ENCODE results near the gene DOK7. TPM values are rescaled to one million over a fixed set of nuclear protein-coding genes. Genes with fewer than 3 reads are reported as not detected.

DOK7 gene
- total RNA-seq, 1 donor from 2014 or later: not detected

GRCh38 chr4:3519468-3520264 lies 56.6 kb downstream of the DOK7 start:
- DNase-seq (ENCODE audit: low read depth in 2 of 2): no peak

GRCh38 chr4:3520276-3520675 lies 57.2 kb downstream of the DOK7 start:
- no peak for DNase-seq (ENCODE audit: low read depth in 2 of 2)

- DNase-seq (ENCODE audit: low read depth in 2 of 2): no peak
Observed at GRCh38 chr4:3520796-3521600, 57.9 kb downstream of the DOK7 start.

- no peak for DNase-seq (ENCODE audit: low read depth in 2 of 2)
Observed at GRCh38 chr4:3521621-3522325, 58.7 kb downstream of the DOK7 start.

GRCh38 chr4:3522326-3522640 lies 59.2 kb downstream of the DOK7 start:
- DNase-seq (ENCODE audit: low read depth in 2 of 2): no peak

GRCh38 chr4:3522651-3523050 lies 59.5 kb downstream of the DOK7 start:
- no peak for DNase-seq (ENCODE audit: low read depth in 2 of 2)

- DNase-seq (ENCODE audit: low read depth in 2 of 2): no peak
Observed at GRCh38 chr4:3523146-3523627, 60.1 kb downstream of the DOK7 start.

GRCh38 chr4:3523628-3524221 lies 60.6 kb downstream of the DOK7 start:
- DNase-seq (ENCODE audit: low read depth in 2 of 2): no peak

- no peak for DNase-seq (ENCODE audit: low read depth in 2 of 2)
Observed at GRCh38 chr4:3524349-3524748, 61.2 kb downstream of the DOK7 start.

GRCh38 chr4:3524920-3525319 lies 61.8 kb downstream of the DOK7 start:
- DNase-seq (ENCODE audit: low read depth in 2 of 2): no peak

- no peak for DNase-seq (ENCODE audit: low read depth in 2 of 2)
Observed at GRCh38 chr4:3525532-3526430, 62.7 kb downstream of the DOK7 start.

- no peak for DNase-seq (ENCODE audit: low read depth in 2 of 2)
Observed at GRCh38 chr4:3526456-3526855, 63.4 kb downstream of the DOK7 start.

- DNase-seq (ENCODE audit: low read depth in 2 of 2): no peak
Observed at GRCh38 chr4:3527101-3527913, 64.2 kb downstream of the DOK7 start.

GRCh38 chr4:3527914-3528876 lies 65.1 kb downstream of the DOK7 start:
- DNase-seq (ENCODE audit: low read depth in 2 of 2): no peak

- no peak for DNase-seq (ENCODE audit: low read depth in 2 of 2)
Observed at GRCh38 chr4:3529363-3529762, 66.3 kb downstream of the DOK7 start.

- no peak for DNase-seq (ENCODE audit: low read depth in 2 of 2)
Observed at GRCh38 chr4:3530051-3530450, 66.9 kb downstream of the DOK7 start.

- DNase-seq (ENCODE audit: low read depth in 2 of 2): no peak
Observed at GRCh38 chr4:3530663-3531254, 67.7 kb downstream of the DOK7 start.

- DNase-seq (ENCODE audit: low read depth in 2 of 2): no peak
Observed at GRCh38 chr4:3531318-3531878, 68.3 kb downstream of the DOK7 start.

All from lung microvascular endothelial cell (primary cell).